ENCODE data around the gene AKAP6.

AKAP6 gene

GRCh38 chr14:32534145-32534544, 205.0 kb downstream of the AKAP6 start:
- Histone ChIP-seq H3K9me3 (ENCODE audit: control insufficient read depth, low read length) (no peaks in the 10 kb centered on the region), H3K36me3 (ENCODE audit: control insufficient read depth, insufficient read depth, low read length) (no peaks in the 10 kb centered on the region), H3K27me3 (replicated peaks; ENCODE audit: control insufficient read depth, insufficient read depth, low read length, poor library complexity, severe bottlenecking) (no peaks in the 10 kb centered on the region), H3K4me1 (ENCODE audit: control insufficient read depth, insufficient read depth, low read length, poor library complexity, severe bottlenecking) (no peaks in the 10 kb centered on the region), H3K4me3 (ENCODE audit: insufficient read depth, low read depth, low read length, poor library complexity, severe bottlenecking) (no peak overlapping the region), H3K27ac (ENCODE audit: insufficient read depth, low read length, poor library complexity, severe bottlenecking) (no peak overlapping the region)
- DNase-seq, result no peak

GRCh38 chr14:32536175-32536574, 207.1 kb downstream of the AKAP6 start:
- DNase-seq, result no peak
- Histone ChIP-seq H3K27ac (ENCODE audit: insufficient read depth, low read length, poor library complexity, severe bottlenecking) (no peak overlapping the region), H3K9me3 (ENCODE audit: control insufficient read depth, low read length) (no peaks in the 10 kb centered on the region), H3K36me3 (ENCODE audit: control insufficient read depth, insufficient read depth, low read length) (no peaks in the 10 kb centered on the region), H3K4me1 (ENCODE audit: control insufficient read depth, insufficient read depth, low read length, poor library complexity, severe bottlenecking) (no peaks in the 10 kb centered on the region), H3K27me3 (replicated peaks; ENCODE audit: control insufficient read depth, insufficient read depth, low read length, poor library complexity, severe bottlenecking) (no peaks in the 10 kb centered on the region), H3K4me3 (ENCODE audit: insufficient read depth, low read depth, low read length, poor library complexity, severe bottlenecking) (no peak overlapping the region)

GRCh38 chr14:32537166-32537565, 208.1 kb downstream of the AKAP6 start:
- DNase-seq, result no peak

GRCh38 chr14:32542507-32542906, 213.4 kb downstream of the AKAP6 start:
- no peaks in the 10 kb centered on the region for H3K9me3 ChIP-seq (ENCODE audit: control insufficient read depth, low read length)
- no peaks in the 10 kb centered on the region for H3K27me3 ChIP-seq (replicated peaks; ENCODE audit: control insufficient read depth, insufficient read depth, low read length, poor library complexity, severe bottlenecking)
- H3K4me3 ChIP-seq (ENCODE audit: insufficient read depth, low read depth, low read length, poor library complexity, severe bottlenecking), result no peak overlapping the region
- H3K27ac ChIP-seq (ENCODE audit: insufficient read depth, low read length, poor library complexity, severe bottlenecking), result no peak overlapping the region
- no peaks in the 10 kb centered on the region for H3K4me1 ChIP-seq (ENCODE audit: control insufficient read depth, insufficient read depth, low read length, poor library complexity, severe bottlenecking)
- DNase-seq, result no peak
- H3K36me3 ChIP-seq (ENCODE audit: control insufficient read depth, insufficient read depth, low read length), result no peaks in the 10 kb centered on the region

More at GRCh38 chr14:32537166-32537565, 208.1 kb downstream of the AKAP6 start:
- Histone ChIP-seq H3K27me3 (replicated peaks; ENCODE audit: control insufficient read depth, insufficient read depth, low read length, poor library complexity, severe bottlenecking) (no peaks in the 10 kb centered on the region), H3K27ac (ENCODE audit: insufficient read depth, low read length, poor library complexity, severe bottlenecking) (no peak overlapping the region), H3K4me3 (ENCODE audit: insufficient read depth, low read depth, low read length, poor library complexity, severe bottlenecking) (no peak overlapping the region), H3K9me3 (ENCODE audit: control insufficient read depth, low read length) (no peaks in the 10 kb centered on the region), H3K4me1 (ENCODE audit: control insufficient read depth, insufficient read depth, low read length, poor library complexity, severe bottlenecking) (no peaks in the 10 kb centered on the region), H3K36me3 (ENCODE audit: control insufficient read depth, insufficient read depth, low read length) (no peaks in the 10 kb centered on the region)

GRCh38 chr14:32545095-32545494, 216.0 kb downstream of the AKAP6 start:
- H3K27me3 ChIP-seq (replicated peaks; ENCODE audit: control insufficient read depth, insufficient read depth, low read length, poor library complexity, severe bottlenecking), result no peaks in the 10 kb centered on the region
- no peak for DNase-seq
- H3K27ac ChIP-seq (ENCODE audit: insufficient read depth, low read length, poor library complexity, severe bottlenecking), result no peak overlapping the region
- H3K36me3 ChIP-seq (ENCODE audit: control insufficient read depth, insufficient read depth, low read length), result no peaks in the 10 kb centered on the region
- no peaks in the 10 kb centered on the region for H3K9me3 ChIP-seq (ENCODE audit: control insufficient read depth, low read length)
- no peak overlapping the region for H3K4me3 ChIP-seq (ENCODE audit: insufficient read depth, low read depth, low read length, poor library complexity, severe bottlenecking)
- H3K4me1 ChIP-seq (ENCODE audit: control insufficient read depth, insufficient read depth, low read length, poor library complexity, severe bottlenecking), result no peaks in the 10 kb centered on the region

GRCh38 chr14:32545506-32546210, 216.6 kb downstream of the AKAP6 start:
- no peak for DNase-seq
- Histone ChIP-seq H3K4me1 (ENCODE audit: control insufficient read depth, insufficient read depth, low read length, poor library complexity, severe bottlenecking) (no peaks in the 10 kb centered on the region), H3K9me3 (ENCODE audit: control insufficient read depth, low read length) (no peaks in the 10 kb centered on the region), H3K4me3 (ENCODE audit: insufficient read depth, low read depth, low read length, poor library complexity, severe bottlenecking) (no peak overlapping the region), H3K36me3 (ENCODE audit: control insufficient read depth, insufficient read depth, low read length) (no peaks in the 10 kb centered on the region), H3K27ac (ENCODE audit: insufficient read depth, low read length, poor library complexity, severe bottlenecking) (no peak overlapping the region), H3K27me3 (replicated peaks; ENCODE audit: control insufficient read depth, insufficient read depth, low read length, poor library complexity, severe bottlenecking) (no peaks in the 10 kb centered on the region)

GRCh38 chr14:32546246-32546645, 217.1 kb downstream of the AKAP6 start:
- no peaks in the 10 kb centered on the region for H3K36me3 ChIP-seq (ENCODE audit: control insufficient read depth, insufficient read depth, low read length)
- H3K27ac ChIP-seq (ENCODE audit: insufficient read depth, low read length, poor library complexity, severe bottlenecking), result no peak overlapping the region
- DNase-seq, result no peak
- H3K9me3 ChIP-seq (ENCODE audit: control insufficient read depth, low read length), result no peaks in the 10 kb centered on the region
- H3K27me3 ChIP-seq (replicated peaks; ENCODE audit: control insufficient read depth, insufficient read depth, low read length, poor library complexity, severe bottlenecking), result no peaks in the 10 kb centered on the region
- no peaks in the 10 kb centered on the region for H3K4me1 ChIP-seq (ENCODE audit: control insufficient read depth, insufficient read depth, low read length, poor library complexity, severe bottlenecking)
- H3K4me3 ChIP-seq (ENCODE audit: insufficient read depth, low read depth, low read length, poor library complexity, severe bottlenecking), result no peak overlapping the region

GRCh38 chr14:32552766-32553165, 223.7 kb downstream of the AKAP6 start:
- DNase-seq, result no peak

GRCh38 chr14:32559048-32559447, 229.9 kb downstream of the AKAP6 start:
- H3K27me3 ChIP-seq (replicated peaks; ENCODE audit: control insufficient read depth, insufficient read depth, low read length, poor library complexity, severe bottlenecking), result no peaks in the 10 kb centered on the region
- H3K4me1 ChIP-seq (ENCODE audit: control insufficient read depth, insufficient read depth, low read length, poor library complexity, severe bottlenecking), result no peaks in the 10 kb centered on the region
- H3K9me3 ChIP-seq (ENCODE audit: control insufficient read depth, low read length), result no peaks in the 10 kb centered on the region
- DNase-seq, result no peak
- no peaks in the 10 kb centered on the region for H3K36me3 ChIP-seq (ENCODE audit: control insufficient read depth, insufficient read depth, low read length)
- no peak overlapping the region for H3K4me3 ChIP-seq (ENCODE audit: insufficient read depth, low read depth, low read length, poor library complexity, severe bottlenecking)
- H3K27ac ChIP-seq (ENCODE audit: insufficient read depth, low read length, poor library complexity, severe bottlenecking), result no peak overlapping the region

More at GRCh38 chr14:32552766-32553165, 223.7 kb downstream of the AKAP6 start:
- H3K27me3 ChIP-seq (replicated peaks; ENCODE audit: control insufficient read depth, insufficient read depth, low read length, poor library complexity, severe bottlenecking), result no peaks in the 10 kb centered on the region
- no peak overlapping the region for H3K27ac ChIP-seq (ENCODE audit: insufficient read depth, low read length, poor library complexity, severe bottlenecking)
- no peaks in the 10 kb centered on the region for H3K9me3 ChIP-seq (ENCODE audit: control insufficient read depth, low read length)
- H3K36me3 ChIP-seq (ENCODE audit: control insufficient read depth, insufficient read depth, low read length), result no peaks in the 10 kb centered on the region
- no peak overlapping the region for H3K4me3 ChIP-seq (ENCODE audit: insufficient read depth, low read depth, low read length, poor library complexity, severe bottlenecking)
- no peaks in the 10 kb centered on the region for H3K4me1 ChIP-seq (ENCODE audit: control insufficient read depth, insufficient read depth, low read length, poor library complexity, severe bottlenecking)

GRCh38 chr14:32559590-32559989, 230.5 kb downstream of the AKAP6 start:
- no peak for DNase-seq
- no peaks in the 10 kb centered on the region for H3K36me3 ChIP-seq (ENCODE audit: control insufficient read depth, insufficient read depth, low read length)
- H3K27ac ChIP-seq (ENCODE audit: insufficient read depth, low read length, poor library complexity, severe bottlenecking), result no peak overlapping the region
- H3K27me3 ChIP-seq (replicated peaks; ENCODE audit: control insufficient read depth, insufficient read depth, low read length, poor library complexity, severe bottlenecking), result no peaks in the 10 kb centered on the region
- no peaks in the 10 kb centered on the region for H3K9me3 ChIP-seq (ENCODE audit: control insufficient read depth, low read length)
- H3K4me1 ChIP-seq (ENCODE audit: control insufficient read depth, insufficient read depth, low read length, poor library complexity, severe bottlenecking), result no peaks in the 10 kb centered on the region
- H3K4me3 ChIP-seq (ENCODE audit: insufficient read depth, low read depth, low read length, poor library complexity, severe bottlenecking), result no peak overlapping the region

Data from effector memory CD4-positive, alpha-beta T cell (primary cell).